PC-3 (cell line): ENCODE measurements around the gene FAM184A. TPM values are rescaled to one million over a fixed set of nuclear protein-coding genes. Genes with fewer than 3 reads are reported as not detected.

ENCODE experiments used
- ATAC-seq: fragments of 200-7000 bp; cut with Tn5 transposase; 2 replicates; pipeline ENCODE4 v1.9.1; 2020; ENCODE audit warnings: mild to moderate bottlenecking, moderate library complexity
- BruUV-seq: library from RNA; stranded (reverse); fragments of 400-500 nt; replicated peaks from 2 replicates; lab custom pipeline; 2021; lab: Mats Ljungman, UMichigan
- CTCF ChIA-PET: fragments of 300-600 bp; sonication (Branson Sonifier 250); formaldehyde crosslinking; loops from one replicate; lab custom pipeline; 2022; ENCODE audit warnings: antibody characterized with exemption; lab: Charles Lee
- POLR2A ChIA-PET: fragments of 300-600 bp; sonication (Branson Sonifier 250); formaldehyde crosslinking; loops from one replicate; lab custom pipeline; 2022; ENCODE audit warnings: antibody characterized with exemption; ENCODE audit not compliant: unreplicated experiment; lab: Charles Lee
- DNase-seq: peaks from one replicate; pipeline ENCODE4 v3.0.0-alpha.2; 2015
- H2AFZ ChIP-seq: fragments of 300-600 bp; sonication (generic); 2 replicates; pipeline ENCODE4 v1.6.0; 2016; ENCODE audit warnings: antibody characterized with exemption, low read length
- H3F3A ChIP-seq: fragments of 300-600 bp; sonication (generic); one replicate; pipeline ENCODE4 v1.6.0; 2017; ENCODE audit warnings: antibody characterized with exemption, low read length, control low read depth, mild to moderate bottlenecking; ENCODE audit not compliant: unreplicated experiment
- H3K27ac ChIP-seq: fragments of 300-600 bp; sonication (generic); 2 replicates; pipeline ENCODE4 v1.5.1; 2016; ENCODE audit warnings: mild to moderate bottlenecking, low read length
- H3K27me3 ChIP-seq: fragments of 300-600 bp; sonication (generic); 2 replicates; pipeline ENCODE4 v1.6.1; 2016; ENCODE audit warnings: low read length, mixed read lengths
- H3K36me3 ChIP-seq: fragments of 300-600 bp; sonication (generic); 2 replicates; pipeline ENCODE4 v1.6.1; 2016; ENCODE audit warnings: low read depth, mixed run types, low read length, mixed read lengths
- H3K4me1 ChIP-seq: fragments of 300-600 bp; sonication (generic); 2 replicates; pipeline ENCODE4 v1.5.1; 2016; ENCODE audit warnings: low read length; ENCODE audit not compliant: insufficient read depth
- H3K4me2 ChIP-seq: fragments of 300-600 bp; sonication (generic); 2 replicates; pipeline ENCODE4 v1.6.0; 2016; ENCODE audit warnings: low read length
- H3K4me3 ChIP-seq: fragments of 300-600 bp; sonication (generic); 2 replicates; pipeline ENCODE4 v1.5.1; 2016; ENCODE audit warnings: mild to moderate bottlenecking, low read length, mixed read lengths
- H3K79me2 ChIP-seq: fragments of 300-600 bp; sonication (generic); 2 replicates; pipeline ENCODE4 v1.6.1; 2017; ENCODE audit warnings: low read length, mixed read lengths
- H3K9ac ChIP-seq: fragments of 300-600 bp; sonication (generic); 2 replicates; pipeline ENCODE4 v1.6.0; 2016; ENCODE audit warnings: mild to moderate bottlenecking, low read length
- H3K9me2 ChIP-seq: fragments of 300-600 bp; sonication (generic); replicated peaks from 2 replicates; pipeline ENCODE4 v1.6.1; 2016; ENCODE audit warnings: mixed run types, low read length, mixed read lengths
- H3K9me3 ChIP-seq: fragments of 300-600 bp; sonication (generic); 2 replicates; pipeline ENCODE4 v1.6.1; 2016; ENCODE audit warnings: low read length, mixed read lengths
- H4K20me1 ChIP-seq: fragments of 300-600 bp; sonication (generic); 2 replicates; pipeline ENCODE4 v1.6.1; 2016; ENCODE audit warnings: low read length, mixed read lengths
- CTCF ChIP-seq: fragments of 300-600 bp; sonication (generic); conservative IDR thresholded peaks from 2 replicates; pipeline ENCODE4 v1.5.1; 2017; ENCODE audit warnings: antibody characterized with exemption, low read depth, mild to moderate bottlenecking, low read length
- EZH2 ChIP-seq: fragments of 300-600 bp; sonication (generic); IDR thresholded peaks from one replicate; pipeline ENCODE4 v1.6.1; 2017; ENCODE audit warnings: antibody characterized with exemption, mild to moderate bottlenecking, low read length; ENCODE audit not compliant: unreplicated experiment
- EZH2phosphoT487 ChIP-seq: fragments of 300-600 bp; sonication (generic); IDR thresholded peaks from 2 replicates; pipeline ENCODE4 v1.6.1; 2018; ENCODE audit warnings: mild to moderate bottlenecking, antibody characterized with exemption, low read length, borderline replicate concordance
- intact Hi-C: fragments of 100-400 bp; cut with micrococcal nuclease; formaldehyde crosslinking; loops from 2 replicates; pipeline ENCODE4 v1.9.0; 2023
- total RNA-seq: library from RNA; depleted of rRNA; stranded (reverse); fragments of >200 nt; gene quantifications from 2 replicates; pipeline ENCODE4 v1.2.3, GENCODE V29; 2014

The FAM184A gene
- total RNA-seq, 1 experiment from 2014 or later: 4.4 TPM

DNA sequence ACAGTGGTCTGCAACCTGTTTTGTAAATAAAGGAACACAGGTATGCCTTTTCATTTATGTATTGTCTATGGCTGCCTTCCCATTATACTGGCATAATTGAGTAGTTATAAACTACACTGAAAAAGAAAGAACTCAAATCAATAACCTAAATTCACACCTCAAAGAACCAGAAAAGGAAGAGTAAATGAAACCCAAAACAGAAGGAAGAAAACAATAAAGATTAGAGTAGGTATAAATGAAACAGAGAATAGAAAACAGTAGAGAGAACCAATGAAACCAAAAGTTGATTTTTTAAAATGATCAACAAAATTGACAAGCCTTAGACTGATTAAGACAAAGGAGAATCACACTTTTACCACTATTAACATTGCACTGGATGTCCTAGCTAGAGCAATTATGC is 34.7 kb downstream of the FAM184A start:
- no peak for DNase-seq
- intact Hi-C loops: no loop called here
- BruUV-seq: no TSS peak
- Histone ChIP-seq H3K4me2 (no peak overlapping the region), H3K79me2 (no peaks in the 10 kb centered on the region), H3K9me3 (no peaks in the 10 kb centered on the region), H3K4me3 (no peak overlapping the region), H4K20me1 (no peaks in the 10 kb centered on the region), H3F3A (no peaks in the 10 kb centered on the region), H2AFZ (no peak overlapping the region), H3K4me1 (no peaks in the 10 kb centered on the region), H3K27me3 (no peaks in the 10 kb centered on the region), H3K9me2 (no peaks in the 10 kb centered on the region), H3K9ac (no peak overlapping the region), H3K27ac (no peak overlapping the region), H3K36me3 (no peaks in the 10 kb centered on the region)
- ChIA-PET POLR2A (no interaction called here), CTCF (no interaction called here)
- no peak for TF ChIP-seq EZH2phosphoT487
- no peak for TF ChIP-seq EZH2
- TF ChIP-seq CTCF: no peak
- no peak for ATAC-seq

- H3K79me2 ChIP-seq: no peaks in the 10 kb centered on the region
- no peak for ATAC-seq
- no TSS peak for BruUV-seq
These were observed 35.2 kb downstream of the FAM184A start for GRCh38 chr6:119043265-119043664.

GRCh38 chr6:119040636-119041035 is 37.8 kb downstream of the FAM184A start:
- Histone ChIP-seq H3F3A (no peaks in the 10 kb centered on the region), H4K20me1 (no peaks in the 10 kb centered on the region), H3K4me2 (no peak overlapping the region), H3K4me1 (no peaks in the 10 kb centered on the region), H3K9ac (no peak overlapping the region), H3K27ac (no peak overlapping the region), H3K4me3 (no peak overlapping the region), H3K9me2 (no peaks in the 10 kb centered on the region), H3K9me3 (no peaks in the 10 kb centered on the region), H3K27me3 (no peaks in the 10 kb centered on the region), H3K79me2 (no peaks in the 10 kb centered on the region), H2AFZ (no peak overlapping the region), H3K36me3 (no peaks in the 10 kb centered on the region)
- TF ChIP-seq EZH2phosphoT487: no peak
- TF ChIP-seq CTCF: no peak
- no peak for TF ChIP-seq EZH2
- DNase-seq (no peak), ATAC-seq (no peak)
- CTCF ChIA-PET: no interaction called here
- POLR2A ChIA-PET: no interaction called here
- intact Hi-C loops: no loop called here
- no TSS peak for BruUV-seq

More at GRCh38 chr6:119043265-119043664, 35.2 kb downstream of the FAM184A start:
- H3K36me3 ChIP-seq: no peaks in the 10 kb centered on the region
- CTCF ChIA-PET: no interaction called here
- no peak overlapping the region for H2AFZ ChIP-seq
- no peak overlapping the region for H3K9ac ChIP-seq
- no peaks in the 10 kb centered on the region for H3K27me3 ChIP-seq
- H3K4me2 ChIP-seq: no peak overlapping the region
- TF ChIP-seq EZH2 (no peak), EZH2phosphoT487 (no peak), CTCF (no peak)
- no peaks in the 10 kb centered on the region for H4K20me1 ChIP-seq
- no peaks in the 10 kb centered on the region for H3K4me1 ChIP-seq
- H3K9me3 ChIP-seq: no peaks in the 10 kb centered on the region
- no peaks in the 10 kb centered on the region for H3F3A ChIP-seq
- POLR2A ChIA-PET: no interaction called here
- no peak overlapping the region for H3K4me3 ChIP-seq
- H3K27ac ChIP-seq: no peak overlapping the region
- no peak for DNase-seq
- no peaks in the 10 kb centered on the region for H3K9me2 ChIP-seq
- intact Hi-C loops: no loop called here
